GM13976 (cell line): ENCODE results near the gene SGMS2.

ENCODE experiments used
- DNase-seq: peaks from one replicate; pipeline ENCODE4 v3.0.0; 2012; ENCODE audit warnings: low spot score
- CTCF ChIP-seq: IDR thresholded peaks from 2 replicates; pipeline ENCODE4 v1.5.1; 2012; ENCODE audit warnings: borderline replicate concordance, mild to moderate bottlenecking; ENCODE audit not compliant: insufficient read depth; ENCODE audit errors: extremely low read depth, missing control alignments, control extremely low read depth
- in situ Hi-C: fragments of 300-500 bp; cut with MboI; formaldehyde crosslinking; loops from one replicate; pipeline ENCODE4 v1.12.0; 2022; ENCODE audit warnings: low sequenced_read_pairs, mixed read lengths, inconsistent platforms; ENCODE audit not compliant: unreplicated experiment

The SGMS2 gene

GRCh38 chr4:107930821-107931774, 106.4 kb downstream of the SGMS2 start, which contains the start of gene CYP2U1:
Gene CYP2U1, plus strand, starts transcription at chr4:107931549. Its CDS starts 95 bp downstream, at chr4:107931644.
- no peak for TF ChIP-seq CTCF
- in situ Hi-C loops: no loop called here
- peak; percentile 90 for DNase-seq

GRCh38 chr4:107931775-107932321, 107.1 kb downstream of the SGMS2 start:
- in situ Hi-C loops: no loop called here
- no peak for DNase-seq
- TF ChIP-seq CTCF: no peak

GRCh38 chr4:107935246-107935645, 110.5 kb downstream of the SGMS2 start:
- TF ChIP-seq CTCF: no peak
- DNase-seq: no peak
- in situ Hi-C loops: no loop called here

- TF ChIP-seq CTCF: no peak
- in situ Hi-C loops: no loop called here
- peak; percentile 30 for DNase-seq
These were observed 112.3 kb downstream of the SGMS2 start for GRCh38 chr4:107937040-107937439.

GRCh38 chr4:107939307-107939706, 114.6 kb downstream of the SGMS2 start:
- TF ChIP-seq CTCF: no peak
- DNase-seq: no peak
- in situ Hi-C loops: no loop called here

- in situ Hi-C loops: no loop called here
- DNase-seq: no peak
- no peak for TF ChIP-seq CTCF
These were observed 121.1 kb downstream of the SGMS2 start for GRCh38 chr4:107945809-107946208.
